Measurements from ENCODE around the gene NDUFC2.
A peak's percentile ranks its signal among the peaks of the same experiment; 100 is the strongest.
"Not testable (repeated sequence)": the region's sequence is repeated elsewhere in the genome, so short reads cannot be mapped to it uniquely, and the experiment has no call there.

NDUFC2 gene

DNA sequence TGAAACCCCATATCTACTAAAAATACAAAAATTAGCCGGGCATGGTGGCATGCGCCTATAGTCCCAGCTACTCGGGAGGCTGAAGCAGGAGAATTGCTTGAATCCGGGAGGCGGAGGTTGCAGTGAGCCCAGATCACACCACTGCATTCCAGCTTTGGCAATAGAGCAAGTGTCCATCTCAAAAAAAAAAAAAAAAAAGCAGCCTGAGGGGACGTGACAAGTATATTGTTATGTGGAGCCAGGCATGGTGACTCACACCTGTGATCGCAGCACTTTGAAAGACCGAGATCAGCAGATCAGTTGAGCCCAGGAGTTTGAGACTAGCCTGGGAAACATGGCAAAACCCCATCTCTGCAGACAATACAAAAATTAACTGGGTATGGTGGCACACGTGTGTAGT, 51.2 kb downstream of the NDUFC2 start:
- not testable (repeated sequence) for DNase-seq

DNA sequence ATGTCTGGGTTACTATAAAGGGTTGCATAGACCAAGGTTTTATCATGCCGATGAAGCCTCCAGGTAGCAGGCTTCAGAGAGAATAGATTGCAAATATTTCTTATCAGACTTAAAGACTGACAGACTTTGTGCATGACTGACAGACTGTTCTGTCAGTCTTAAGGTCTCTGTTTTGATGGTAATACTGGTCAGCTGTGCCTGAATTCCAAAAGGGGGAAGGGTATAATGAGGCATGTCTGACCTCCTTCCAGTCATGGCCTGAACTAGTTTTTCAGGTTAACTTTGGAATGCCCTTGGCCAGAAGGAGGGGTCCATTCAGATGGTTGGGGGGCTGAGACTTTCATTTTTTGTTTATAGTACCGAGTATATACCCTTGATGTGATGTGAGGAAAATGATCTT, 51.9 kb downstream of the NDUFC2 start:
- no peak for DNase-seq

DNA sequence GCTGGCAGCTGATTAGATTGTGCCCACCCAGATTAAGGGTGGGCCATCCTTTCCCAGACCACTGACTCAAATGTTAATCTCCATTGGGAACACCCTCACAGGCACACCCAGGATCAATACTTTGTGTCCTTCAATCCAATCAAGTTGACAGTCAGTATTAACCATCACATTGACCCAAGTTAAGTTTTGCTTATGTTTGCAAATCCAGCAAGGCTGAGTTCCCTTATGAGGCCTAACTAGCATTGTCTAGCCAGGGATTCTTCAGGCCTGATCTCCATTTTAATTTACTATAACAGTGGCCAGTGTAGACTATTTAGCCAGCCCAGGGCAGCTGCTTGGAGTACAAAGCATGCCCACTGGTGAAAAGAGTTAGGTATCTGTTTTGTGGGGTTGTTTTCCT, 54.3 kb downstream of the NDUFC2 start:
- no peak for DNase-seq

DNA sequence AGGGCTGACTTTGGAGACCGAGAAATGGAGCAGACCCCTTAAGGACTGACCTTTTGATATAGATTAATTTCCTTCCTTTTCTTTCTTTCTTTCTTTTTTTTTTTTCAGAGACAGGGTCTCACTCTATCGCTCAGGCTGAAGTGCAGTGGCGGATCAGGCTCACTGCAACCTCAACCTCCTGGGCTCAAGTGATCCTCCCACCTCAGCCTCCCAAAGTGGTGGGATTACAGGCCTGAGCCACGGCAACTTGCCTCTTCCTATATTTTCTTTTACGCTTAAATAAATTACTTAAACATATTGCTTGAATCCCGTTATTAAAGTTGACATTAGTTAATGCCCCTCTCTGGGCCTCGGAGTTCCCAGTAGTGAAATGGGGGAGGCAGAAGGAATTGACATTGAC, 56.2 kb downstream of the NDUFC2 start:
- no peak for DNase-seq

DNA sequence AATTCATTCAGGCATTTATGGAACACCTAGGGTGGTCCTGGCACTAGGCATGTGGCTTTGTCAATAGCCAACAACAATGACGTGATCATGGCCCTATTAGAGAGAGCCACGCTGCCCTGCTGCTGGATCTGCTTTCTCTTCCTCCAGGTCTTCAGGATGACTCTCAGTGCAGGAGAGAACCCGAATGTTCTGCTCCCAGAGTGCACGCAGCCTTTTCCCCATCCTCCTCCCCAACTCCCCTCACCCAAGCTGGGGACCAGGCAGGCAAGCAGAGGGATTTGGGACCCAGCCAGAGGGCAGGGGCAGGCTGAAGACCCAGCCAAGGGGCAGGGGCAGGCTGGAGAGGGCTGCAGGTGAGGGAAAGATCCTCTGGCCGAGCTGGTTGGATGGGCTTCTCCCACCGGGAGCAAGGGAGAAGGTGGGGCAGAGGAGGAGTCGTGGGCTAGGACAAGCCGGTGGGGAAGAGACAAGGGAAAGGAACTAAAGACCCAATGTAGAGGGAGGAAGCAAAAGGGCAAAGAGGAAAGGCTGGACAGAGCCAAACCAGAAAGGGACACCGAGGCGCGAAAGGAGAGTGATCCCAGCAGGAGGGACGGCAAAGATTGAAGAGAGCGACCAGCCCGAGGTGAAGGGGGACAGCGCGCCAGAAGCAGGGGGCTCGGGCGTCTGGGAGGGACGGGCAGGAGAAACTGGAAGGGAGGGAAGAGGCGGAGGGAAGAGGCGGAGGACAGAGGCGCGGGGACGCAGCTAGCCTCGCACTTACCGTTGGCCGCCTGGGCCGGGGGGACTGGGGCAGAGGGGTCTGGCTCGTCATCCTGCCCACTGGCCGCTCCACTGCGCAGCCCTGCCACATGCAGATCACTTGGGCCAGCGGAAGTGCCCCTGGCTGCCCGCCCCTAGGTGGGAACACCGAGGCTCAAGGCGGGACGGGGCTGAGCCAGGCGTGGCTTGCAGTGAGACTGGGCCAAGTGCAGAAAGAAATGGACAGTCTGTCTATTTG, 57.0 kb downstream of the NDUFC2 start, which contains the start of gene KCTD14:
TSS of gene KCTD14 (minus strand) at position 880 of the 1,000 bp plus-strand sequence. CDS start at position 853, 27 bp downstream.
- DNase-seq: peak in 1 of 2 experiments; percentile 16

DNA sequence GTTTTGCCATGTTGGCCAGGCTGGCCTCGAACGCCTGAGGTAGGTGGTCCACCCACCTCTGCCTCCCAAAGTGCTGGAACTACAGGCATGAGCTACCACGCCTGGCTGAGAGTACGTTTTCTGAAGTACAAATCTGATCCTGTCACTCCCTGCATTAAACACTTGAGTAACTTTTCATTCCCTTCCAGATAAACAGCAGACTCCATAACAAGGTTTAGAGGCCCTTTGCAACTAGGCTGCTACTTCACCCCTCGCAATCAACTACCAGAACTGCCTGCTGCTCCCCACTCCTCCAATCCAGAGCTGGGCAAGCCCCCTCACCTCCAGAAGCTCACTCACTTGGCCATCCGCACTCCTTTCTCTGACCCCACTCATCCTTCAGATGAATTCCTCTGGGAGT, 58.1 kb downstream of the NDUFC2 start:
- no peak for DNase-seq

DNA sequence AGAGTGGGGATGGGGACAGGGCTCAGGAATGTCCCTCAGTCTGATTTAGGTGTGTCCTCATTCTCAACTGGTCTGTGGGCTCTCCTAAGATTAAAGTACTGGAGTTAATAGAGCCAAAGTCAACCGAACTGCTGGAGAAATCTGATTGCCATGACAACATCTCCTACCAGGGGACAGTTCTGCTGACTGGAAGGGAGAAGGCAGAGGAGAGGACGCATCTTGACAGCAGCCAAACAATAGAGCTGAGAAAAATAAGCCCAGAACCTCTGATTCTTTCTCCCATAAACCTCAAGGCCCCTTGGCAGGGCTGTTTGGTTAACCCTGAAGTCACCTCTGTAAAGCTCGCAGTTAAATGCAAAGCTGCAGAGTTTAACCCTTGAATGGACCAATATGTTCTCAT, 59.4 kb downstream of the NDUFC2 start:
- no peak for DNase-seq

DNA sequence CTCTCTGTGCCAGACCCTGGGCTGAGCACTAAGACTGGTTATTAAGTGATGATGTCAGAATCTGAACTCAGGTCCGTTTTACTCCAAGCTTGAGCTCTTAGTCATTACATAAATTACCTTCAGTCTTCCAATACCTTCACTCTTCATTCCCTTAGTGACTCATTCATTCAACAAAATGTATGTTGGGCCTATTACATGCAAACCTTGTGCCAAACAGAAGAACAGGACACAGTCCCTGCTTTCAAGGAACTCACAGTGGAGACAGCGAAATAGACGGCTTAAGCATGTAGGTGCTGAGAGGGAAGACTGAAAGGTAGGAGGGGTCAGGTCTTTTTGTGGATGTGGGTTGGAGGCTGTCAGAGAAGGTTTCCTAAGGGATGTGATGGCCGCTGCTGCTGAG, 59.9 kb downstream of the NDUFC2 start:
- DNase-seq: no peak
